ENCODE results near the gene ESAM.

- TF ChIP-seq, protein P1, sequence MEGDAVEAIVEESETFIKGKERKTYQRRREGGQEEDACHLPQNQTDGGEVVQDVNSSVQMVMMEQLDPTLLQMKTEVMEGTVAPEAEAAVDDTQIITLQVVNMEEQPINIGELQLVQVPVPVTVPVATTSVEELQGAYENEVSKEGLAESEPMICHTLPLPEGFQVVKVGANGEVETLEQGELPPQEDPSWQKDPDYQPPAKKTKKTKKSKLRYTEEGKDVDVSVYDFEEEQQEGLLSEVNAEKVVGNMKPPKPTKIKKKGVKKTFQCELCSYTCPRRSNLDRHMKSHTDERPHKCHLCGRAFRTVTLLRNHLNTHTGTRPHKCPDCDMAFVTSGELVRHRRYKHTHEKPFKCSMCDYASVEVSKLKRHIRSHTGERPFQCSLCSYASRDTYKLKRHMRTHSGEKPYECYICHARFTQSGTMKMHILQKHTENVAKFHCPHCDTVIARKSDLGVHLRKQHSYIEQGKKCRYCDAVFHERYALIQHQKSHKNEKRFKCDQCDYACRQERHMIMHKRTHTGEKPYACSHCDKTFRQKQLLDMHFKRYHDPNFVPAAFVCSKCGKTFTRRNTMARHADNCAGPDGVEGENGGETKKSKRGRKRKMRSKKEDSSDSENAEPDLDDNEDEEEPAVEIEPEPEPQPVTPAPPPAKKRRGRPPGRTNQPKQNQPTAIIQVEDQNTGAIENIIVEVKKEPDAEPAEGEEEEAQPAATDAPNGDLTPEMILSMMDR (IDR thresholded peaks at IDR 0.05; ENCODE audit: insufficient read depth, low read length), result no peak
- TF ChIP-seq POLR2AphosphoS5 (IDR thresholded peaks at IDR 0.05; ENCODE audit: low read depth), result no peak
- TF ChIP-seq, protein P2, sequence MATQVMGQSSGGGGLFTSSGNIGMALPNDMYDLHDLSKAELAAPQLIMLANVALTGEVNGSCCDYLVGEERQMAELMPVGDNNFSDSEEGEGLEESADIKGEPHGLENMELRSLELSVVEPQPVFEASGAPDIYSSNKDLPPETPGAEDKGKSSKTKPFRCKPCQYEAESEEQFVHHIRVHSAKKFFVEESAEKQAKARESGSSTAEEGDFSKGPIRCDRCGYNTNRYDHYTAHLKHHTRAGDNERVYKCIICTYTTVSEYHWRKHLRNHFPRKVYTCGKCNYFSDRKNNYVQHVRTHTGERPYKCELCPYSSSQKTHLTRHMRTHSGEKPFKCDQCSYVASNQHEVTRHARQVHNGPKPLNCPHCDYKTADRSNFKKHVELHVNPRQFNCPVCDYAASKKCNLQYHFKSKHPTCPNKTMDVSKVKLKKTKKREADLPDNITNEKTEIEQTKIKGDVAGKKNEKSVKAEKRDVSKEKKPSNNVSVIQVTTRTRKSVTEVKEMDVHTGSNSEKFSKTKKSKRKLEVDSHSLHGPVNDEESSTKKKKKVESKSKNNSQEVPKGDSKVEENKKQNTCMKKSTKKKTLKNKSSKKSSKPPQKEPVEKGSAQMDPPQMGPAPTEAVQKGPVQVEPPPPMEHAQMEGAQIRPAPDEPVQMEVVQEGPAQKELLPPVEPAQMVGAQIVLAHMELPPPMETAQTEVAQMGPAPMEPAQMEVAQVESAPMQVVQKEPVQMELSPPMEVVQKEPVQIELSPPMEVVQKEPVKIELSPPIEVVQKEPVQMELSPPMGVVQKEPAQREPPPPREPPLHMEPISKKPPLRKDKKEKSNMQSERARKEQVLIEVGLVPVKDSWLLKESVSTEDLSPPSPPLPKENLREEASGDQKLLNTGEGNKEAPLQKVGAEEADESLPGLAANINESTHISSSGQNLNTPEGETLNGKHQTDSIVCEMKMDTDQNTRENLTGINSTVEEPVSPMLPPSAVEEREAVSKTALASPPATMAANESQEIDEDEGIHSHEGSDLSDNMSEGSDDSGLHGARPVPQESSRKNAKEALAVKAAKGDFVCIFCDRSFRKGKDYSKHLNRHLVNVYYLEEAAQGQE (IDR thresholded peaks at IDR 0.05; ENCODE audit: insufficient replicate concordance, low read depth), result no peak
- no peak for TF ChIP-seq GABPA (IDR thresholded peaks at IDR 0.05; ENCODE audit: low read depth)
- TF ChIP-seq SPI1 (IDR thresholded peaks at IDR 0.05; ENCODE audit: borderline replicate concordance, low read depth), result no peak
These were observed 22.0 kb upstream of the ESAM start for GRCh38 chr11:124784051-124784450.
